ENCODE data around the gene MRPS23.

Gene MRPS23

GRCh38 chr17:57811638-57812280, 38.1 kb downstream of the MRPS23 start:
- H2AFZ ChIP-seq (ENCODE audit: low read depth, low read length, severe bottlenecking): no peak overlapping the region
- H3K4me3 ChIP-seq (ENCODE audit: insufficient read depth, low read length, poor library complexity, severe bottlenecking): no peak overlapping the region
- no peaks in the 10 kb centered on the region for H4K20me1 ChIP-seq (ENCODE audit: low read depth, low read length)
- H3K79me2 ChIP-seq (ENCODE audit: insufficient read depth, low read length): no peaks in the 10 kb centered on the region
- no peaks in the 10 kb centered on the region for H3F3A ChIP-seq (ENCODE audit: insufficient read depth)
- H3K4me2 ChIP-seq (ENCODE audit: low read depth, low read length, poor library complexity, severe bottlenecking): no peak overlapping the region
- TF ChIP-seq, protein P1, sequence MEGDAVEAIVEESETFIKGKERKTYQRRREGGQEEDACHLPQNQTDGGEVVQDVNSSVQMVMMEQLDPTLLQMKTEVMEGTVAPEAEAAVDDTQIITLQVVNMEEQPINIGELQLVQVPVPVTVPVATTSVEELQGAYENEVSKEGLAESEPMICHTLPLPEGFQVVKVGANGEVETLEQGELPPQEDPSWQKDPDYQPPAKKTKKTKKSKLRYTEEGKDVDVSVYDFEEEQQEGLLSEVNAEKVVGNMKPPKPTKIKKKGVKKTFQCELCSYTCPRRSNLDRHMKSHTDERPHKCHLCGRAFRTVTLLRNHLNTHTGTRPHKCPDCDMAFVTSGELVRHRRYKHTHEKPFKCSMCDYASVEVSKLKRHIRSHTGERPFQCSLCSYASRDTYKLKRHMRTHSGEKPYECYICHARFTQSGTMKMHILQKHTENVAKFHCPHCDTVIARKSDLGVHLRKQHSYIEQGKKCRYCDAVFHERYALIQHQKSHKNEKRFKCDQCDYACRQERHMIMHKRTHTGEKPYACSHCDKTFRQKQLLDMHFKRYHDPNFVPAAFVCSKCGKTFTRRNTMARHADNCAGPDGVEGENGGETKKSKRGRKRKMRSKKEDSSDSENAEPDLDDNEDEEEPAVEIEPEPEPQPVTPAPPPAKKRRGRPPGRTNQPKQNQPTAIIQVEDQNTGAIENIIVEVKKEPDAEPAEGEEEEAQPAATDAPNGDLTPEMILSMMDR (IDR thresholded peaks at IDR 0.05; ENCODE audit: insufficient read depth, low read length, poor library complexity, severe bottlenecking): no peak
- no peak for TF ChIP-seq EZH2phosphoT487 (conservative IDR thresholded peaks at IDR 0.05; ENCODE audit: low read length)
- H3K9me2 ChIP-seq (replicated peaks; ENCODE audit: insufficient read depth, low read length): no peaks in the 10 kb centered on the region
- no peaks in the 10 kb centered on the region for H3K9me3 ChIP-seq (ENCODE audit: insufficient read depth, low read length)
- H3K27ac ChIP-seq (ENCODE audit: low read depth, low read length): no peak overlapping the region
- H3K9ac ChIP-seq (ENCODE audit: low read length): no peak overlapping the region
- no peaks in the 10 kb centered on the region for H3K36me3 ChIP-seq (ENCODE audit: low read length)
- H3K27me3 ChIP-seq (ENCODE audit: low read length): no peaks in the 10 kb centered on the region

- H3K9ac ChIP-seq (ENCODE audit: low read length): no peak overlapping the region
- H3K4me3 ChIP-seq (ENCODE audit: insufficient read depth, low read length, poor library complexity, severe bottlenecking): no peak overlapping the region
- H3K79me2 ChIP-seq (ENCODE audit: insufficient read depth, low read length): no peaks in the 10 kb centered on the region
- H3K4me2 ChIP-seq (ENCODE audit: low read depth, low read length, poor library complexity, severe bottlenecking): no peak overlapping the region
- no peaks in the 10 kb centered on the region for H3F3A ChIP-seq (ENCODE audit: insufficient read depth)
- H3K36me3 ChIP-seq (ENCODE audit: low read length): no peaks in the 10 kb centered on the region
- TF ChIP-seq EZH2phosphoT487 (conservative IDR thresholded peaks at IDR 0.05; ENCODE audit: low read length): no peak
- TF ChIP-seq, protein P1 (IDR thresholded peaks at IDR 0.05; ENCODE audit: insufficient read depth, low read length, poor library complexity, severe bottlenecking): no peak
- no peaks in the 10 kb centered on the region for H4K20me1 ChIP-seq (ENCODE audit: low read depth, low read length)
- no peaks in the 10 kb centered on the region for H3K27me3 ChIP-seq (ENCODE audit: low read length)
- no peaks in the 10 kb centered on the region for H3K9me3 ChIP-seq (ENCODE audit: insufficient read depth, low read length)
- no peak overlapping the region for H3K27ac ChIP-seq (ENCODE audit: low read depth, low read length)
- H3K9me2 ChIP-seq (replicated peaks; ENCODE audit: insufficient read depth, low read length): no peaks in the 10 kb centered on the region
- H2AFZ ChIP-seq (ENCODE audit: low read depth, low read length, severe bottlenecking): no peak overlapping the region
These were observed 38.9 kb downstream of the MRPS23 start for GRCh38 chr17:57810721-57811637.

DNA sequence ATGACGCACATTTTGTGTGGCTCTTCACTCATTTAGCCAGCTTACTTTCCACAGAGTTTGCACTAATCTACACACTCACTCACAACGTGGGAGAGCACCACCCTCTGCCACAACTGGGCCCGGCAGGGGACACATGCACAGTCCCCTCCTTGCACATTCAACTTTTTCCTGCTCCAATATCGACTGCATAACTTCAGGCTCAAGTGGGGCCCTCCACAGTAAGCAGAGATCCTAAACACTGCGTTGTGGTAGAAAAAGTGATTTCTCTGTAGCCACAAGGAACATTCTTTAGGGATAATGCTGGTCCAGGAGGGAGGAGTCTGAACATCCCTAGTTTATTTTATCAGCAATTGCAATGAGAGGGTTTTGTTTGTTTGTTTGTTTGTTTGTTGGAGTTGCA, 40.0 kb downstream of the MRPS23 start:
- TF ChIP-seq, protein P1 (IDR thresholded peaks at IDR 0.05; ENCODE audit: insufficient read depth, low read length, poor library complexity, severe bottlenecking): no peak
- no peak for TF ChIP-seq EZH2phosphoT487 (conservative IDR thresholded peaks at IDR 0.05; ENCODE audit: low read length)
- Histone ChIP-seq H3K4me3 (ENCODE audit: insufficient read depth, low read length, poor library complexity, severe bottlenecking) (no peak overlapping the region), H3K27ac (ENCODE audit: low read depth, low read length) (no peak overlapping the region), H4K20me1 (ENCODE audit: low read depth, low read length) (no peaks in the 10 kb centered on the region), H3K36me3 (ENCODE audit: low read length) (no peaks in the 10 kb centered on the region), H3K4me2 (ENCODE audit: low read depth, low read length, poor library complexity, severe bottlenecking) (no peak overlapping the region), H3K27me3 (ENCODE audit: low read length) (no peaks in the 10 kb centered on the region), H3K79me2 (ENCODE audit: insufficient read depth, low read length) (no peaks in the 10 kb centered on the region), H3K9me2 (replicated peaks; ENCODE audit: insufficient read depth, low read length) (no peaks in the 10 kb centered on the region), H3K9me3 (ENCODE audit: insufficient read depth, low read length) (no peaks in the 10 kb centered on the region), H2AFZ (ENCODE audit: low read depth, low read length, severe bottlenecking) (no peak overlapping the region), H3K9ac (ENCODE audit: low read length) (no peak overlapping the region), H3F3A (ENCODE audit: insufficient read depth) (no peaks in the 10 kb centered on the region)

Data from SU-DHL-6 (cell line).